ENCODE data around the gene CLIC5.

DNA sequence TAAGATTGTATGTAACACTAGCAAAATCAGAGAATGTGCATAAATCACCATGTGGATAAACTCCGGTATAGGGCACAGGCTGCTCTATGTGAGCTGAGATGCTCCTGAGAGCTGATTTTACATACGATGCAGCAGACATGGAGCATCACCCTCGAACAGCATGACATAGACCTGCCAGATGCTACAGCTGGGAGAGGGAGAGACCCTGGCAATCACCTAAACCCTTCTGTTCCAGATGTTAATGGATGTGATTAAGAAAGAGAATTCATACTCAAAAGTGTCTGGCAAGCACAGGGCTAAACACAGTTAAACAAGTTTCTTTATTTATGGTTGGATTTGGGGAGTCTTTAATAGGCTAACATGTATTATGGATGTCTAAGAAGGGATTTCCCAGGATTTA is 157.0 kb downstream of the CLIC5 start:
- TF ChIP-seq CTCF (IDR thresholded peaks at IDR 0.05): no peak
- TF ChIP-seq POLR2AphosphoS5 (IDR thresholded peaks at IDR 0.05): no peak
- no peak for TF ChIP-seq POLR2A (IDR thresholded peaks at IDR 0.05)

All from suprapubic skin (tissue), 4 donors.